WI38 (cell line): ENCODE data around the gene BHLHE23.

Source experiments
- H3K4me3 ChIP-seq: 2 replicates; pipeline ENCODE4 v1.5.1; 2011; ENCODE audit warnings: low read depth, mild to moderate bottlenecking, control low read depth, low read length
- TF ChIP-seq, protein P1 (sequence below): IDR thresholded peaks from 2 replicates; pipeline ENCODE4 v1.5.1; 2012; ENCODE audit warnings: low read depth, mild to moderate bottlenecking, control low read depth, low read length

BHLHE23 gene

DNA sequence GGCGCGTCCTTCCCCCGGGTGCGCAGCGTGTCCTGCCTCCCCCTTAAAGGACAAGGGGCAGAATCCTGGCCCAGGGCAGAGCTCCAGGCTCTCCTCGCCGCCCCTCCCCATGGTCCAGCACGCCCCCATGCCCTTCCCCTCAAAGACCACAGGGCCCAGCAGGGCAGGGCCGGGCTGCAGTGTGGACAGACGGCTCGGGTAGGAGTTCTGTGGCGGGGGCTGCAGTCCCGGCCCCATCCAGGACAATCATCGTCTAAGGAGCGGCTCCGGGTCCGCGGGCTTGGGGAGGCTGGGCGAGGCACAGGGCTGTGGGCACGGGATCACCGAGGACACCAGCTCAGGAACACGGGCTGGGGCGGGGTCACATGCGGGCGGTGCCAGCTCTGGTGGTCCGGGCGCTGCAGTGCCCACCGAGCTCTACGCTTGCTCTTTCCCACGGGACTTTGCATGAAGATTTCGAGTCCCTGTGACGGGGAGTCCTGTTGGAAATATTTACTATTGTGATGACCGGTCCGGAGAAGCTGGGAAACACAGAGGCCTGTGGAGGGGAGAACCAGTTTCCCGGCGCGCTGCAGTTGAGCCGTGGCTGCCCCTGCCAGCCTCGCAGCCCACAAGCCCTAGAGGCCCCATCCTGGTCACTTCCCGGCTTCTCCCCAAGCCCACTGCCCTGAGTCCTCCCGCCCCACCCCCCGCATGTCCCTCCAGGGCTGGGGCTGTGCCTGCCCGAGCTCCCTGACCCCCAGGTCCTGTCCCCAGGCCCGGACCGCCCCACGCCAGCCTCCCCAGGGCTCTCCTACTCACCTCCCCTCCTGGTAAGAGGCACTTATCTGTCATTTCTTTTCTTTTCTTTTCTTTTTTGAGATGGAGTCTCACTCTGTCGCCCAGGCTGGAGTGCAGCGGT lies 33.7 kb downstream of the BHLHE23 start:
- TF ChIP-seq, protein P1, sequence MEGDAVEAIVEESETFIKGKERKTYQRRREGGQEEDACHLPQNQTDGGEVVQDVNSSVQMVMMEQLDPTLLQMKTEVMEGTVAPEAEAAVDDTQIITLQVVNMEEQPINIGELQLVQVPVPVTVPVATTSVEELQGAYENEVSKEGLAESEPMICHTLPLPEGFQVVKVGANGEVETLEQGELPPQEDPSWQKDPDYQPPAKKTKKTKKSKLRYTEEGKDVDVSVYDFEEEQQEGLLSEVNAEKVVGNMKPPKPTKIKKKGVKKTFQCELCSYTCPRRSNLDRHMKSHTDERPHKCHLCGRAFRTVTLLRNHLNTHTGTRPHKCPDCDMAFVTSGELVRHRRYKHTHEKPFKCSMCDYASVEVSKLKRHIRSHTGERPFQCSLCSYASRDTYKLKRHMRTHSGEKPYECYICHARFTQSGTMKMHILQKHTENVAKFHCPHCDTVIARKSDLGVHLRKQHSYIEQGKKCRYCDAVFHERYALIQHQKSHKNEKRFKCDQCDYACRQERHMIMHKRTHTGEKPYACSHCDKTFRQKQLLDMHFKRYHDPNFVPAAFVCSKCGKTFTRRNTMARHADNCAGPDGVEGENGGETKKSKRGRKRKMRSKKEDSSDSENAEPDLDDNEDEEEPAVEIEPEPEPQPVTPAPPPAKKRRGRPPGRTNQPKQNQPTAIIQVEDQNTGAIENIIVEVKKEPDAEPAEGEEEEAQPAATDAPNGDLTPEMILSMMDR: no peak
- H3K4me3 ChIP-seq: no peak overlapping the region

DNA sequence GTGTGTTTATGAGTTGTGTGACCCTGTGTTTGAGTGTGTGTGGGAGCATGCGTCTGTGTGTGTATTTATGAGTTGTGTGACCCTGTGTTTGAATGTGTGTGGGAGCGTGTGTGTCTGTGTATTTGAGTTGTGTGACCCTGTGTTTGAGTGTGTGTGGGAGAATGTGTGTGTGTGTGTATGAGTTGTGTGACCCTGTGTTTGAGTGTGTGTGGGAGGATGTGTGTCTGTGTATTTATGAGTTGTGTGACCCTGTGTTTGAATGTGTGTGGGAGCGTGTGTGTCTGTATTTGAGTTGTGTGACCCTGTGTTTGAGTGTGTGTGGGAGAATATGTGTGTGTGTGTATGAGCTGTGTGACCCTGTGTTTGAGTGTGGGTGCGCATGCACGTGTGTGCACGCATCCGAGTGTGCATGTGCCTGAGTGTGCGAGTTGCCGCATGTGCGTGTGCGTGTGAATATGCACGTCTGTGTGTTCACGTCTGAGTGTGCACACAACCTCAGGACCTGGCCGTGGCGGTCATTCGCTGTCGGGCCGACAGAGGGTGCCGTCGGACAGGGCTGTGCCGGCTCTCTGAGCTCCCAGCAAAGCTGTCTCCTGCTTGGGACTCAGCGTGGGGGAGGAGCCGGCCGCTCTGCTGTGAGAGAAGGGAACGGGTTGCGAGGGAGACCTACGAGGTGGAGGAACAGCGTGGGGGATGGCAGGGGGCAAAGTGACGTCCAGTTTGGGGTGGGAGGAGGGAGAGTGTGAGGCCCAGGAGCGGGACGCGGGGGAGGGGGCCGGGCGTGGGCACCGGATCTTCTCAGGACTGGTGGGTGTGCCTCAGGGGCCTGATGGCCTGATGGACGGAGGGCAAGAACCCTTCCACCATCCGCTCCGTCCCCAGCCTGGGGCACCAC lies 34.6 kb downstream of the BHLHE23 start:
- TF ChIP-seq, protein P1: peak; percentile 84
- H3K4me3 ChIP-seq: no peak overlapping the region

DNA sequence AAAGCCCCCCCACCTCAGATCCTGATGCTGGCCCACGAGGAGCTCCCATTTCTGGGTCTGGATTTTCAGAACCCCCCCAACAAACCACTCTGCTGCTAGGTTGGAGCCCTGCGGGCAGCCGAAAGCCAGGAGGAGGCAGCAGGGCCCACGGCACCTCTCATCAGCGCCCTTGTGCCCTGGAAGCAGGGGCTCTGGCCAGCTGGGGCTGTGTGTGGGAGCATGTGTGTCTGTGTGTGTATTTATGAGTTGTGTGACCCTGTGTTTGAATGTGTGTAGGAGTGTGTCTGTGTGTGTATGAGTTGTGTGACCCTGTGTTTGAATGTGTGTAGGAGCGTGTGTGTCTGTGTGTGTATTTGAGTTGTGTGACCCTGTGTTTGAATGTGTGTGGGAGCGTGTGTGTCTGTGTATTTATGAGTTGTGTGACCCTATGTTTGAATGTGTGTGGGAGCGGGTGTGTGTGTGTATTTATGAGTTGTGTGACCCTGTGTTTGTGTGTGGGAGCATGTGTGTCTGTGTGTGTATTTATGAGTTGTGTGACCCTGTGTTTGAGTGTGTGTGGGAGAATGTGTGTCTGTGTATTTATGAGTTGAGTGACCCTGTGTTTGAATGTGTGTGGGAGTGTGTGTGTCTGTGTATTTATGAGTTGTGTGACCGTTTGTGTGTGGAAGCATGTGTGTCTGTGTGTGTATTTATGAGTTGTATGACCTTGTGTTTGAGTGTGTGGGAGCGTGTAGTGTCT lies 35.4 kb downstream of the BHLHE23 start:
- TF ChIP-seq, protein P1: no peak
- H3K4me3 ChIP-seq: no peak overlapping the region

DNA sequence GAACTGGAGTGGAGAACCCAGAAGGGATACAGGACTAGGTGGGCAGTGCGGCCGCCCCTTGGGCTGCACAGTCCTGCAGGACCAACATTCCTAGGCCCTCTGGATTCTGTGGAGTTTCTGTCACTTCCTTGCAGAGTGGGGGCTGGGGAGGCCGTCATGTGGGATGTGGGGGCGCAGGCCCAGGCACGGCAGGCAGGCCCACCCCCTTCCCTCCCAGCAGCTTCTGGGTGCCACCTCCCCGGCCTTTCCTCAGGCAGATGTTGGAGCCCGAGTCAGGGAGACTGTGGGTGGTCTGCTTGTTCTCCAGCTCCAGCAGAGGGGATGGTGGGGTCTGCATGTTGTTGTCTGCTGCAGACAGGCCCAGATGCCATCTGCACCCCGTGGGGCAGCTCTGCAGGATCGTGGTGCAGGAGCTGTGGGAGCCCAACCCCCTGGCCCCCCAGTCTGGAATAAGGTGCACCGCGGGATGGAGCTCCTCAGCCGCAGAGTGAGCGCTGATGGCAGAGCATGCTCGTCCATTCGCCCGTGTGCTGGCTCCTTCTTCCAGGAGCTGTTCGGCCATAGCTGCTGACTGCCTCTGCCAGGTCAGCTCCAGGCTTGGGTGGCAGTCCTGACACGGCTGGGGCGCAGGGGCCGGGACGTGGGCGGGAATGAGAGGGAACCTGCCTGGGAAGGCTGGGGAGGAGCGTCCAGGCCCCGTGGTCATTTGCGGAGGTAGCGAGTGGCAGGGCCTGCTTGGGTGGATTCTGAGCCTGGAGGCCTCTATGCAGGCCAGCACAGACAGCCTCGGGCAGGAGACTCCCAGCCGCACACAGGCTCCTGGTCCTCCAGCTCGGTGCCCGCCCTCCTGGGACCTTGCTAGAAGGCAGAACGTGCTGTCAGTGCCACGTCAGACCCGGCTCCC lies 36.2 kb downstream of the BHLHE23 start:
- H3K4me3 ChIP-seq: no peak overlapping the region
- TF ChIP-seq, protein P1: no peak

DNA sequence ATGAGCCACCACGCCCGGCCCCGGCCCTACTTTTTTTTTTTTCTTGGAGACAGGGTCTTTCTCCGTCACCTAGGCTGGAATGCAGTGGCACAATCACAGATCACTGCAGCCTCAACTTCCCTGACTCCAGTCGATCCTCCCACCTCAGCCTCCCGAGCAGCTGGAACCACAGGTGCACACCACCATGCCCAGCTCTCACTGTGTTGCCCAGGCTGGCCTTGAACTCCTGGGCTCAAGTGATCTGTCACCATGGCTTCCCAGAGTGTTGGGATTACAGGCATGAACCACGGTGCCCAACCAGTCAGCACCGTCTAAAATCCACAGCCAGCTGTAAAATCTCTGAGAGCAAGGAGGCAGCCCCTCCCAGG lies 36.8 kb downstream of the BHLHE23 start:
- TF ChIP-seq, protein P1: no peak
- no peak overlapping the region for H3K4me3 ChIP-seq

DNA sequence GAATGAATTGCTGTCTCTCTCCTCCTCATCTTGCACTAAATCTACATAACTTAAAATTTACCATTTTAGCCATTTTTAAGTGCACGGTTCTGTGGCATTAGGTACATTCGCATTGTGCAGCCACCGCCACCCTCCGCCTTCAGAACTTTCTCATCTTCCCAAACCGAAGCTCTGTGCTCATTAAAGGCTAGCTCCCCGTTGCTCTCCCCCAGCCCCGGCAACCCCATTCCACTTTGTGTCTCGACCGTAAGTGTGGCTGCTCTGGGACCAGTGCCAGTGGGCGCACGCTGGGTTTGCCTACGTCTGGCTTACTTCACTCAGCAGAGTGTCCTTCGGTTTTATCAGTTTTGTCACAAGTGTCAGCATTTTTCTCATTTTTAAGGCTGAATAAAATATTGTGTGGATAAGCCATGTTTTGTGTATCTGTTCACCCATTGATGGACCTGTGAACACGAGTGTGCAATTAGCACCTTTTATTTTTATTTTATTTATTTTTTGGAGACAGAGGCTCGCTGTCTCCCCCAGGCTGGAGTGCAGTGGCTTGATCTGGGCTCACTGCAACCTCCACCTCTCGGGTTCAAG lies 37.5 kb downstream of the BHLHE23 start:
- no peak overlapping the region for H3K4me3 ChIP-seq
- TF ChIP-seq, protein P1: no peak
